ENCODE measurements around the gene KCNJ6.

- TF ChIP-seq CTCF (IDR thresholded peaks at IDR 0.05) (no peak), POLR2AphosphoS5 (IDR thresholded peaks at IDR 0.05; ENCODE audit: low read depth, low read length) (no peak)
Measured at GRCh38 chr21:37765221-37765900, 150.9 kb downstream of the KCNJ6 start.
